OCI-LY7 (cell line): Measurements from ENCODE around the gene FERMT2.

Experiments used
- EZH2phosphoT487 ChIP-seq: fragments of 200-600 bp; sonication (generic); IDR thresholded peaks from 2 replicates; pipeline ENCODE4 v1.6.1; 2018; ENCODE audit warnings: low read depth, borderline replicate concordance, mild to moderate bottlenecking, mixed run types, antibody characterized with exemption, low read length, moderate library complexity, mixed read lengths
- TF ChIP-seq, protein P1 (sequence below): fragments of 200-600 bp; sonication (generic); conservative IDR thresholded peaks from 2 replicates; pipeline ENCODE4 v1.5.1; 2014; ENCODE audit warnings: mild to moderate bottlenecking, antibody characterized with exemption, low read length, moderate library complexity, mixed read lengths

DNA sequence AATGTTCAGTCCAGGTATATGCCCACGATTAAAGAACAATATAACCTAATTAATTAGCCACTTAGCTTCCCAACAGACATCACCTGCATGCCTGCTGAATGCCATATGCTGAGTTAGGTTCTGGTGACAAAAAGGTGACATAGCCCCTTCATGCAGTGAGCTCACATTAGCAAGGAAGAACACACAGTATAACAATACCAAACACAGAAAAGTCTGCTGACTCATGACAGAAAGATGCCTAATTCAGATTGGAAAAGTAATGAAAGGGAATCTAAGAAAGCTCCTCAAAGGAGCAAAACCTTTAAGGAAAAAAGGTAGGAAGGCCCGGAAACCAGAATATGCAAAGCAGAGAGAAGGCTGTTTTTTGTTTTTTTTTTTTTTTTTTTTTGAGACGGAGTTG, 59.0 kb downstream of the FERMT2 start:
- TF ChIP-seq, protein P1, sequence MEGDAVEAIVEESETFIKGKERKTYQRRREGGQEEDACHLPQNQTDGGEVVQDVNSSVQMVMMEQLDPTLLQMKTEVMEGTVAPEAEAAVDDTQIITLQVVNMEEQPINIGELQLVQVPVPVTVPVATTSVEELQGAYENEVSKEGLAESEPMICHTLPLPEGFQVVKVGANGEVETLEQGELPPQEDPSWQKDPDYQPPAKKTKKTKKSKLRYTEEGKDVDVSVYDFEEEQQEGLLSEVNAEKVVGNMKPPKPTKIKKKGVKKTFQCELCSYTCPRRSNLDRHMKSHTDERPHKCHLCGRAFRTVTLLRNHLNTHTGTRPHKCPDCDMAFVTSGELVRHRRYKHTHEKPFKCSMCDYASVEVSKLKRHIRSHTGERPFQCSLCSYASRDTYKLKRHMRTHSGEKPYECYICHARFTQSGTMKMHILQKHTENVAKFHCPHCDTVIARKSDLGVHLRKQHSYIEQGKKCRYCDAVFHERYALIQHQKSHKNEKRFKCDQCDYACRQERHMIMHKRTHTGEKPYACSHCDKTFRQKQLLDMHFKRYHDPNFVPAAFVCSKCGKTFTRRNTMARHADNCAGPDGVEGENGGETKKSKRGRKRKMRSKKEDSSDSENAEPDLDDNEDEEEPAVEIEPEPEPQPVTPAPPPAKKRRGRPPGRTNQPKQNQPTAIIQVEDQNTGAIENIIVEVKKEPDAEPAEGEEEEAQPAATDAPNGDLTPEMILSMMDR: no peak
- TF ChIP-seq EZH2phosphoT487: no peak
